ENCODE data around the gene RBMY1B. TPM values are rescaled to one million over a fixed set of nuclear protein-coding genes. Genes with fewer than 3 reads are reported as not detected.
"Not testable (repeated sequence)": the region's sequence is repeated elsewhere in the genome, so short reads cannot be mapped to it uniquely, and the experiment has no call there.

RBMY1B gene
- total RNA-seq (2013): not detected
- polyA plus RNA-seq (not detected), polyA minus RNA-seq (not detected in 2 replicates), total RNA-seq (0 reads per million in 11 experiments)

DNA sequence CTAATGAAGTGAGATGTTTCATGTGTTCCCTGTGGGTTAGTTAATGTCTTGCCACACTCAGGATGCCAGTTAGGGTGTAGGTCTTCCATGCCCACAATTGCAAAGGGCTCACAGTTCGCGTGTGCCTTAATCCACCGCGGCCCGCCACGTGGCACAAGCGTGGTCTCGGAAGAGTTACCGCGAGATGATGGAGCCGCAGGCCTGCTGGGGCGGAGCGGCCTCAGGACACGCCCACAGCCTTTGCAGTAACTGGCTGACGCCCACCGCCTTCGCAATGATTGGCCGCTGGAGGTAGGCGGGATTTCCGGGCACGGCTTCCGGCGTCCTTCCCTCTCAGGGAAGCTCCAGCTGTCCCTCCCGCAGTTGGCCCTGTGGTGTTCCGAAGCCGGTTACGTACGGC lies at the start of gene RBMY1B:
TSS of gene RBMY1B (plus strand) at position 301 of the 400 bp plus-strand sequence. CDS start 2,013 bp downstream, outside the sequence.
- H3K27me3 Mint-ChIP-seq (ENCODE audit: low read depth in 3 of 3); H3K4me1 Mint-ChIP-seq; H3K36me3 Mint-ChIP-seq; H3K4me2 ChIP-seq (replicated peaks; ENCODE audit: extremely low read depth, low read length, poor library complexity, severe bottlenecking); H3K79me2 ChIP-seq (ENCODE audit: insufficient read depth, low read length); H3K9me3 Mint-ChIP-seq; intact Hi-C loops (cut with micrococcal nuclease); H2AFZ ChIP-seq (ENCODE audit: insufficient read depth, low read depth, low read length, poor library complexity, severe bottlenecking); DNase-seq; H3K4me3 ChIP-seq (replicated peaks in 1 of 3; ENCODE audit: low read depth in 2 of 3, low read length in 3 of 3); H3K27ac Mint-ChIP-seq; H3K4me1 ChIP-seq (ENCODE audit: control insufficient read depth in 1 of 2, insufficient read depth in 2 of 2, low read length in 2 of 2); H3K27ac ChIP-seq (ENCODE audit: low read depth in 1 of 2, low read length in 2 of 2); H3K9me3 ChIP-seq (replicated peaks in 1 of 2; ENCODE audit: control insufficient read depth in 1 of 2, insufficient read depth in 1 of 2, low read length in 2 of 2); H3K4me3 Mint-ChIP-seq; H3K36me3 ChIP-seq (replicated peaks in 1 of 2; ENCODE audit: control insufficient read depth in 1 of 2, insufficient read depth in 2 of 2, low read length in 2 of 2); H3K27me3 ChIP-seq (ENCODE audit: control insufficient read depth in 2 of 2, insufficient read depth in 2 of 2, low read length in 2 of 2); H4K20me1 ChIP-seq (ENCODE audit: insufficient read depth, low read length); H3K9ac ChIP-seq (ENCODE audit: insufficient read depth, low read length, poor library complexity, severe bottlenecking): not testable (repeated sequence)
- WGBS (ENCODE audit: insufficient coverage): no CpG with 5 or more reads among the region's 28 CpGs

DNA sequence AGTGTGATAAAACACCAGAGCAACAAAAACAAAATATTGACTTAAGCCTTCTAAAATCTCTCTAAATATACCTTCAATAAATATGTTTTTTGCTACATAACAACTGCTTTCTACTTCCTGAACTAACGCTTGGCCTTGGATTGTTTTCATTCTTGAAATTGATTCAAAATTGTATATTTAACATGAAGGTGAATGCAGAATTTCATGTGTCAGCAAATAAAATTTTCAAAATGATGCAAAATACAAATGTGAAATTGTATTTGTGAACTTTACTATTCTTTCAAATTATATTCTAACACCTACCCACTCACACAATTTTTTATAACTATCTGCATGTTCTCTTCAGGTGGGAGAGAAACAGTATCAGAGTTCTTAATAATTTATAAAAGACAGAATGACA lies 48.2 kb upstream of the RBMY1B start:
- H3K27ac Mint-ChIP-seq; H4K20me1 ChIP-seq (ENCODE audit: insufficient read depth, low read length); H3K27ac ChIP-seq (ENCODE audit: low read depth in 1 of 2, low read length in 2 of 2); H3K4me3 ChIP-seq (replicated peaks in 1 of 3; ENCODE audit: low read depth in 2 of 3, low read length in 3 of 3); DNase-seq; H3K4me2 ChIP-seq (replicated peaks; ENCODE audit: extremely low read depth, low read length, poor library complexity, severe bottlenecking); H2AFZ ChIP-seq (ENCODE audit: insufficient read depth, low read depth, low read length, poor library complexity, severe bottlenecking); H3K9ac ChIP-seq (ENCODE audit: insufficient read depth, low read length, poor library complexity, severe bottlenecking); H3K27me3 ChIP-seq (ENCODE audit: control insufficient read depth in 2 of 2, insufficient read depth in 2 of 2, low read length in 2 of 2); H3K4me1 ChIP-seq (ENCODE audit: control insufficient read depth in 1 of 2, insufficient read depth in 2 of 2, low read length in 2 of 2); H3K36me3 ChIP-seq (replicated peaks in 1 of 2; ENCODE audit: control insufficient read depth in 1 of 2, insufficient read depth in 2 of 2, low read length in 2 of 2); H3K79me2 ChIP-seq (ENCODE audit: insufficient read depth, low read length); H3K27me3 Mint-ChIP-seq (ENCODE audit: low read depth in 3 of 3); H3K4me1 Mint-ChIP-seq; H3K36me3 Mint-ChIP-seq; H3K4me3 Mint-ChIP-seq; H3K9me3 Mint-ChIP-seq; intact Hi-C loops (cut with micrococcal nuclease): not testable (repeated sequence)
- H3K9me3 ChIP-seq (replicated peaks in 1 of 2; ENCODE audit: control insufficient read depth in 1 of 2, insufficient read depth in 1 of 2, low read length in 2 of 2): peaks cover 0 to 29% of the 10 kb centered on the region in 2 donors
- no CpG with 5 or more reads among the region's 1 CpG for WGBS (ENCODE audit: insufficient coverage)

DNA sequence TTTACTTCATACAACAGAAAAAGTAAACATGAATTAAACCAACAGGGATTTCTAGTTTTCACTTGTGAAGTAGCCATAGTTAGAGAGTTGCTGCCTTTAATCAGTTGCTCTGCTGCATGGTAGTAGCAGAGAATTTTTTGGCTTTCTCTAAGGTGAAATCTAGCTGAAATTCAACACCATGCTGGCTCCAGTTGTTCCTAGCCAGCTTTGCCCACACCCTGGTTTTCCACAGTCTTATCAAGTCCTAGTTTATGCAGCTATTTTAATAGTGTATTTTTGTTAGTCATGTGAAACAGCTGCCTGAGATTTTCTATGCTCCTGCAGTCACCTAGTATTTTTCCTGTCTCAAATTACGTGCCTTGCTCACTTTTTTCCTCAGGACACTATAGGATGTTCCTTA lies 28.2 kb upstream of the RBMY1B start:
- no peak overlapping the region for H3K27ac ChIP-seq (ENCODE audit: low read depth in 1 of 2, low read length in 2 of 2)
- no peaks in the 10 kb centered on the region for H3K36me3 ChIP-seq (replicated peaks in 1 of 2; ENCODE audit: control insufficient read depth in 1 of 2, insufficient read depth in 2 of 2, low read length in 2 of 2)
- WGBS (ENCODE audit: insufficient coverage): no CpG with 5 or more reads among the region's 1 CpG
- Mint-ChIP-seq H3K36me3 (no peaks in the 10 kb centered on the region), H3K4me1 (peaks cover 5% of the 10 kb centered on the region), H3K27me3 (ENCODE audit: low read depth in 3 of 3) (peaks cover 0 to 3% (median 0%) of the 10 kb centered on the region in 3 donors), H3K27ac (no peak overlapping the region), H3K9me3 (peaks cover 0 to 1% (median 0%) of the 10 kb centered on the region in 7 donors), H3K4me3 (no peak overlapping the region)
- H3K4me2 ChIP-seq (replicated peaks; ENCODE audit: extremely low read depth, low read length, poor library complexity, severe bottlenecking): no peak overlapping the region
- no peak overlapping the region for H2AFZ ChIP-seq (ENCODE audit: insufficient read depth, low read depth, low read length, poor library complexity, severe bottlenecking)
- intact Hi-C loops (cut with micrococcal nuclease): no loop called here
- H3K27me3 ChIP-seq (ENCODE audit: control insufficient read depth in 2 of 2, insufficient read depth in 2 of 2, low read length in 2 of 2): no peaks in the 10 kb centered on the region
- H3K9ac ChIP-seq (ENCODE audit: insufficient read depth, low read length, poor library complexity, severe bottlenecking): no peak overlapping the region
- no peaks in the 10 kb centered on the region for H3K9me3 ChIP-seq (replicated peaks in 1 of 2; ENCODE audit: control insufficient read depth in 1 of 2, insufficient read depth in 1 of 2, low read length in 2 of 2)
- DNase-seq: no peak
- no peaks in the 10 kb centered on the region for H3K79me2 ChIP-seq (ENCODE audit: insufficient read depth, low read length)
- TF ChIP-seq, protein P1, sequence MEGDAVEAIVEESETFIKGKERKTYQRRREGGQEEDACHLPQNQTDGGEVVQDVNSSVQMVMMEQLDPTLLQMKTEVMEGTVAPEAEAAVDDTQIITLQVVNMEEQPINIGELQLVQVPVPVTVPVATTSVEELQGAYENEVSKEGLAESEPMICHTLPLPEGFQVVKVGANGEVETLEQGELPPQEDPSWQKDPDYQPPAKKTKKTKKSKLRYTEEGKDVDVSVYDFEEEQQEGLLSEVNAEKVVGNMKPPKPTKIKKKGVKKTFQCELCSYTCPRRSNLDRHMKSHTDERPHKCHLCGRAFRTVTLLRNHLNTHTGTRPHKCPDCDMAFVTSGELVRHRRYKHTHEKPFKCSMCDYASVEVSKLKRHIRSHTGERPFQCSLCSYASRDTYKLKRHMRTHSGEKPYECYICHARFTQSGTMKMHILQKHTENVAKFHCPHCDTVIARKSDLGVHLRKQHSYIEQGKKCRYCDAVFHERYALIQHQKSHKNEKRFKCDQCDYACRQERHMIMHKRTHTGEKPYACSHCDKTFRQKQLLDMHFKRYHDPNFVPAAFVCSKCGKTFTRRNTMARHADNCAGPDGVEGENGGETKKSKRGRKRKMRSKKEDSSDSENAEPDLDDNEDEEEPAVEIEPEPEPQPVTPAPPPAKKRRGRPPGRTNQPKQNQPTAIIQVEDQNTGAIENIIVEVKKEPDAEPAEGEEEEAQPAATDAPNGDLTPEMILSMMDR (IDR thresholded peaks at IDR 0.05): no peak
- peaks cover 0 to 2% of the 10 kb centered on the region in 2 donors for H3K4me1 ChIP-seq (ENCODE audit: control insufficient read depth in 1 of 2, insufficient read depth in 2 of 2, low read length in 2 of 2)
- H3K4me3 ChIP-seq (replicated peaks in 1 of 3; ENCODE audit: low read depth in 2 of 3, low read length in 3 of 3): no peak overlapping the region
- H4K20me1 ChIP-seq (ENCODE audit: insufficient read depth, low read length): no peaks in the 10 kb centered on the region

DNA sequence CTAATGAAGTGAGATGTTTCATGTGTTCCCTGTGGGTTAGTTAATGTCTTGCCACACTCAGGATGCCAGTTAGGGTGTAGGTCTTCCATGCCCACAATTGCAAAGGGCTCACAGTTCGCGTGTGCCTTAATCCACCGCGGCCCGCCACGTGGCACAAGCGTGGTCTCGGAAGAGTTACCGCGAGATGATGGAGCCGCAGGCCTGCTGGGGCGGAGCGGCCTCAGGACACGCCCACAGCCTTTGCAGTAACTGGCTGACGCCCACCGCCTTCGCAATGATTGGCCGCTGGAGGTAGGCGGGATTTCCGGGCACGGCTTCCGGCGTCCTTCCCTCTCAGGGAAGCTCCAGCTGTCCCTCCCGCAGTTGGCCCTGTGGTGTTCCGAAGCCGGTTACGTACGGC lies 23.4 kb downstream of the RBMY1B start, which contains the start of gene RBMY1A1:
TSS of gene RBMY1A1 (plus strand) at position 301 of the 400 bp plus-strand sequence. CDS start 2,013 bp downstream, outside the sequence.
- H3K27me3 Mint-ChIP-seq (ENCODE audit: low read depth in 3 of 3); H3K27ac Mint-ChIP-seq; H3K4me3 ChIP-seq (replicated peaks in 1 of 3; ENCODE audit: low read depth in 2 of 3, low read length in 3 of 3); H3K4me1 ChIP-seq (ENCODE audit: control insufficient read depth in 1 of 2, insufficient read depth in 2 of 2, low read length in 2 of 2); H2AFZ ChIP-seq (ENCODE audit: insufficient read depth, low read depth, low read length, poor library complexity, severe bottlenecking); H3K27me3 ChIP-seq (ENCODE audit: control insufficient read depth in 2 of 2, insufficient read depth in 2 of 2, low read length in 2 of 2); H3K27ac ChIP-seq (ENCODE audit: low read depth in 1 of 2, low read length in 2 of 2); H3K4me1 Mint-ChIP-seq; H3K36me3 Mint-ChIP-seq; H4K20me1 ChIP-seq (ENCODE audit: insufficient read depth, low read length); H3K9me3 Mint-ChIP-seq; DNase-seq; H3K36me3 ChIP-seq (replicated peaks in 1 of 2; ENCODE audit: control insufficient read depth in 1 of 2, insufficient read depth in 2 of 2, low read length in 2 of 2); H3K79me2 ChIP-seq (ENCODE audit: insufficient read depth, low read length); intact Hi-C loops (cut with micrococcal nuclease); H3K9me3 ChIP-seq (replicated peaks in 1 of 2; ENCODE audit: control insufficient read depth in 1 of 2, insufficient read depth in 1 of 2, low read length in 2 of 2); H3K4me3 Mint-ChIP-seq; H3K4me2 ChIP-seq (replicated peaks; ENCODE audit: extremely low read depth, low read length, poor library complexity, severe bottlenecking); H3K9ac ChIP-seq (ENCODE audit: insufficient read depth, low read length, poor library complexity, severe bottlenecking): not testable (repeated sequence)
- no CpG with 5 or more reads among the region's 28 CpGs for WGBS (ENCODE audit: insufficient coverage)

Data from CD14-positive monocyte (primary cell).